Measurements from ENCODE around the gene NPM3.

The NPM3 gene

GRCh38 chr10:101748496-101748895, 34.8 kb downstream of the NPM3 start:
- no peak overlapping the region for H3K4me2 ChIP-seq (ENCODE audit: low read length)
- no peak overlapping the region for H2AFZ ChIP-seq
- H3K27me3 ChIP-seq (ENCODE audit: control insufficient read depth, insufficient read depth, low read length), result no peaks in the 10 kb centered on the region
- no peak overlapping the region for H3K9ac ChIP-seq
- no peak overlapping the region for H3K27ac ChIP-seq
- no peaks in the 10 kb centered on the region for H3K4me1 ChIP-seq
- H3K79me2 ChIP-seq, result no peaks in the 10 kb centered on the region
- H3K4me3 ChIP-seq (ENCODE audit: low read depth, low read length), result no peak overlapping the region
- no peak for TF ChIP-seq CTCF (IDR thresholded peaks at IDR 0.05)
- H3K36me3 ChIP-seq (ENCODE audit: control insufficient read depth, insufficient read depth, low read length), result no peaks in the 10 kb centered on the region
- H3K9me3 ChIP-seq (ENCODE audit: control insufficient read depth, low read length), result no peaks in the 10 kb centered on the region

GRCh38 chr10:101745074-101745696, 38.1 kb downstream of the NPM3 start:
- no peaks in the 10 kb centered on the region for H3K36me3 ChIP-seq (ENCODE audit: control insufficient read depth, insufficient read depth, low read length)
- no peak overlapping the region for H2AFZ ChIP-seq
- H3K4me2 ChIP-seq (ENCODE audit: low read length), result no peak overlapping the region
- no peaks in the 10 kb centered on the region for H3K9me3 ChIP-seq (ENCODE audit: control insufficient read depth, low read length)
- no peaks in the 10 kb centered on the region for H3K79me2 ChIP-seq
- H3K4me1 ChIP-seq, result no peaks in the 10 kb centered on the region
- H3K27ac ChIP-seq, result no peak overlapping the region
- TF ChIP-seq CTCF (IDR thresholded peaks at IDR 0.05), result no peak
- no peaks in the 10 kb centered on the region for H3K27me3 ChIP-seq (ENCODE audit: control insufficient read depth, insufficient read depth, low read length)
- H3K9ac ChIP-seq, result no peak overlapping the region
- no peak overlapping the region for H3K4me3 ChIP-seq (ENCODE audit: low read depth, low read length)

GRCh38 chr10:101744267-101744666, 39.0 kb downstream of the NPM3 start:
- no peaks in the 10 kb centered on the region for H3K36me3 ChIP-seq (ENCODE audit: control insufficient read depth, insufficient read depth, low read length)
- no peak overlapping the region for H2AFZ ChIP-seq
- H3K9ac ChIP-seq, result no peak overlapping the region
- no peak overlapping the region for H3K27ac ChIP-seq
- no peaks in the 10 kb centered on the region for H3K79me2 ChIP-seq
- no peaks in the 10 kb centered on the region for H3K9me3 ChIP-seq (ENCODE audit: control insufficient read depth, low read length)
- no peaks in the 10 kb centered on the region for H3K27me3 ChIP-seq (ENCODE audit: control insufficient read depth, insufficient read depth, low read length)
- H3K4me2 ChIP-seq (ENCODE audit: low read length), result no peak overlapping the region
- H3K4me1 ChIP-seq, result no peaks in the 10 kb centered on the region
- TF ChIP-seq CTCF (IDR thresholded peaks at IDR 0.05), result no peak
- H3K4me3 ChIP-seq (ENCODE audit: low read depth, low read length), result no peak overlapping the region

GRCh38 chr10:101741938-101742337, 41.3 kb downstream of the NPM3 start:
- no peak for TF ChIP-seq CTCF (IDR thresholded peaks at IDR 0.05)
- Histone ChIP-seq H3K27me3 (ENCODE audit: control insufficient read depth, insufficient read depth, low read length) (no peaks in the 10 kb centered on the region), H3K4me1 (no peaks in the 10 kb centered on the region), H3K9ac (no peak overlapping the region), H3K79me2 (no peaks in the 10 kb centered on the region), H3K4me3 (ENCODE audit: low read depth, low read length) (no peak overlapping the region), H3K9me3 (ENCODE audit: control insufficient read depth, low read length) (no peaks in the 10 kb centered on the region), H2AFZ (no peak overlapping the region), H3K4me2 (ENCODE audit: low read length) (no peak overlapping the region), H3K36me3 (ENCODE audit: control insufficient read depth, insufficient read depth, low read length) (no peaks in the 10 kb centered on the region), H3K27ac (no peak overlapping the region)

GRCh38 chr10:101736666-101737065, 46.6 kb downstream of the NPM3 start:
- Histone ChIP-seq H3K79me2 (no peaks in the 10 kb centered on the region), H3K9me3 (ENCODE audit: control insufficient read depth, low read length) (no peaks in the 10 kb centered on the region), H3K36me3 (ENCODE audit: control insufficient read depth, insufficient read depth, low read length) (no peaks in the 10 kb centered on the region), H2AFZ (no peak overlapping the region), H3K4me3 (ENCODE audit: low read depth, low read length) (no peak overlapping the region), H3K27me3 (ENCODE audit: control insufficient read depth, insufficient read depth, low read length) (no peaks in the 10 kb centered on the region), H3K4me1 (no peaks in the 10 kb centered on the region), H3K27ac (no peak overlapping the region), H3K4me2 (ENCODE audit: low read length) (no peak overlapping the region), H3K9ac (no peak overlapping the region)
- TF ChIP-seq CTCF (IDR thresholded peaks at IDR 0.05), result no peak
